Activated B cell treated with CpG ODN at 0.5 μM for 24 hours (primary cell): ENCODE data around the gene FOXRED1. TPM values are rescaled to one million over a fixed set of nuclear protein-coding genes. Genes with fewer than 3 reads are reported as not detected.
A peak's percentile ranks its signal among the peaks of the same experiment; 100 is the strongest.

Experiments
- ATAC-seq: fragments of 200-7000 bp; cut with Tn5 transposase; one replicate; pipeline ENCODE4 v1.10.0; 2021; ENCODE audit warnings: low read depth, mild to moderate bottlenecking, moderate library complexity
- CTCF ChIA-PET: fragments of 350-600 bp; sonication (Branson Sonifier 250); formaldehyde crosslinking; loops from one replicate; lab custom pipeline; 2021; ENCODE audit warnings: antibody characterized with exemption; lab: Charles Lee
- POLR2A ChIA-PET: fragments of 350-600 bp; sonication (Branson Sonifier 250); formaldehyde crosslinking; loops from one replicate; lab custom pipeline; 2021; ENCODE audit warnings: antibody characterized with exemption; lab: Charles Lee
- DNase-seq: peaks from one replicate; pipeline ENCODE4 v3.0.0; 2022
- H3K27ac Mint-ChIP-seq: one replicate; pipeline ENCODE4 v1.8.0; 2020; ENCODE audit warnings: mixed read lengths
- H3K27me3 Mint-ChIP-seq: one replicate; pipeline ENCODE4 v1.8.0; 2021; ENCODE audit warnings: mixed read lengths
- H3K36me3 Mint-ChIP-seq: one replicate; pipeline ENCODE4 v1.8.0; 2021; ENCODE audit warnings: low read depth, mixed read lengths
- H3K4me1 Mint-ChIP-seq: one replicate; pipeline ENCODE4 v1.8.0; 2021; ENCODE audit warnings: mixed read lengths
- H3K4me3 Mint-ChIP-seq: one replicate; pipeline ENCODE4 v1.8.0; 2020; ENCODE audit warnings: mild to moderate bottlenecking, mixed read lengths
- H3K9me3 Mint-ChIP-seq: one replicate; pipeline ENCODE4 v1.8.0; 2020; ENCODE audit warnings: mixed read lengths
- intact Hi-C: fragments of 100-400 bp; cut with micrococcal nuclease; formaldehyde crosslinking; loops from one replicate; pipeline ENCODE4 v1.15.1; 2024
- total RNA-seq: library from RNA; stranded (reverse); gene quantifications from 2 replicates; pipeline ENCODE4 v1.2.3, GENCODE V29; 2022
- TF ChIP-seq, protein P1 (sequence below): fragments of 200-600 bp; IDR thresholded peaks from one replicate; pipeline ENCODE4 v1.8.0; 2022; ENCODE audit warnings: antibody characterized with exemption, mild to moderate bottlenecking

The FOXRED1 gene
- total RNA-seq, 1 donor from 2014 or later: 44.9 TPM

DNA sequence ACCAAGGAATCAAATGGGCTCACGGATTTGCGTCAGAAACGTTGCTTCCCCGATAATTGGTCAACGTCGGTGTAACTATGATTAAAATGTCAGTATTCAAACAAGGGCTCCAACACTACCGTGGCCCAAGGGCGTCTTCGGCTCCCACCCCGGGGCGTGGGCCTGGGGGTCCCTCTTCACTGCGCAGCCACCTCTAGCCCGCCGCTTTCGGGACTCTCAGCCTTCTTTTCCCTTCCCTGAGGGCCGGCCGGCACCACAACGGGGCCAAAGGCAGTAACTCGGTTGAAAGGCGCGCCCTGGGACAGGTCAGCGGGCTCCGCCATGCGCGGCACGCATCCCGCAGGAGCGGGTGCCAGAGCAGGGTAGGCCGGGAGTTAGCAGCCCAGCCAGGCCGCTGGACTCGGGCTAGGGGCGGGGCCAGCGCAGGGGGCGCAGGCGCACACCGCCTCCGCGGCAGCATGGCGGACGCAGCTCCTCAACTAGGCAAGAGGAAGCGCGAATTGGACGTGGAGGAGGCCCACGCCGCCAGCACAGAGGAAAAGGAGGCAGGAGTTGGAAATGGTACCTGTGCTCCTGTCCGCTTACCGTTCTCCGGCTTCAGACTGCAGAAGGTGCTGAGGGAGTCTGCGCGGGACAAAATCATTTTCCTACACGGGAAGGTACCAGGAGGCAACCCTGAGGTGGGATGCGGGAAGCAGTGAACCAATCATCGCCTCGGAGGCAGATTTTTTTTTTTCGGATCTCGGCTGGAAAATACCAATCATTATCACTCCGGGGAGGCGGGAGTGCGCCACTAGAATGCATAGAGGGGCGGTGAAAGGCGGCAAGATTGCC, 34.9 kb downstream of the FOXRED1 start, which contains the start of gene DCPS:
DCPS (plus strand) TSS at position 438 of the 834 bp plus-strand sequence; CDS start at position 459, 21 bp downstream.
- peak within 1 kb of the TSS; percentile 92 for H3K27ac Mint-ChIP-seq
- H3K4me1 Mint-ChIP-seq: peaks cover 38% of the 10 kb centered on the region
- no peaks in the 10 kb centered on the region for H3K27me3 Mint-ChIP-seq
- ChIA-PET POLR2A (interaction anchor here (0.5 to 2.8 kb wide), 13 partner anchors 11 to 711 kb away, joined by 3 to 24 read pairs (median 3); partner anchors contain the start of genes FAM118B, FOXRED1, PUS3 and RPUSD4), CTCF (no interaction called here)
- peaks cover 33% of the 10 kb centered on the region for H3K36me3 Mint-ChIP-seq
- peak within 1 kb of the TSS; percentile 93 for H3K4me3 Mint-ChIP-seq
- H3K9me3 Mint-ChIP-seq: no peaks in the 10 kb centered on the region
- TF ChIP-seq, protein P1, sequence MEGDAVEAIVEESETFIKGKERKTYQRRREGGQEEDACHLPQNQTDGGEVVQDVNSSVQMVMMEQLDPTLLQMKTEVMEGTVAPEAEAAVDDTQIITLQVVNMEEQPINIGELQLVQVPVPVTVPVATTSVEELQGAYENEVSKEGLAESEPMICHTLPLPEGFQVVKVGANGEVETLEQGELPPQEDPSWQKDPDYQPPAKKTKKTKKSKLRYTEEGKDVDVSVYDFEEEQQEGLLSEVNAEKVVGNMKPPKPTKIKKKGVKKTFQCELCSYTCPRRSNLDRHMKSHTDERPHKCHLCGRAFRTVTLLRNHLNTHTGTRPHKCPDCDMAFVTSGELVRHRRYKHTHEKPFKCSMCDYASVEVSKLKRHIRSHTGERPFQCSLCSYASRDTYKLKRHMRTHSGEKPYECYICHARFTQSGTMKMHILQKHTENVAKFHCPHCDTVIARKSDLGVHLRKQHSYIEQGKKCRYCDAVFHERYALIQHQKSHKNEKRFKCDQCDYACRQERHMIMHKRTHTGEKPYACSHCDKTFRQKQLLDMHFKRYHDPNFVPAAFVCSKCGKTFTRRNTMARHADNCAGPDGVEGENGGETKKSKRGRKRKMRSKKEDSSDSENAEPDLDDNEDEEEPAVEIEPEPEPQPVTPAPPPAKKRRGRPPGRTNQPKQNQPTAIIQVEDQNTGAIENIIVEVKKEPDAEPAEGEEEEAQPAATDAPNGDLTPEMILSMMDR: no peak
- DNase-seq (peak; percentile 92), ATAC-seq (peak; percentile 98)
- intact Hi-C loops: loop anchor here (1.0 to 10.0 kb wide), 6 partner anchors 21 to 789 kb away; partner anchors contain the start of genes CDON, FAM118B, FOXRED1 and RPUSD4

DNA sequence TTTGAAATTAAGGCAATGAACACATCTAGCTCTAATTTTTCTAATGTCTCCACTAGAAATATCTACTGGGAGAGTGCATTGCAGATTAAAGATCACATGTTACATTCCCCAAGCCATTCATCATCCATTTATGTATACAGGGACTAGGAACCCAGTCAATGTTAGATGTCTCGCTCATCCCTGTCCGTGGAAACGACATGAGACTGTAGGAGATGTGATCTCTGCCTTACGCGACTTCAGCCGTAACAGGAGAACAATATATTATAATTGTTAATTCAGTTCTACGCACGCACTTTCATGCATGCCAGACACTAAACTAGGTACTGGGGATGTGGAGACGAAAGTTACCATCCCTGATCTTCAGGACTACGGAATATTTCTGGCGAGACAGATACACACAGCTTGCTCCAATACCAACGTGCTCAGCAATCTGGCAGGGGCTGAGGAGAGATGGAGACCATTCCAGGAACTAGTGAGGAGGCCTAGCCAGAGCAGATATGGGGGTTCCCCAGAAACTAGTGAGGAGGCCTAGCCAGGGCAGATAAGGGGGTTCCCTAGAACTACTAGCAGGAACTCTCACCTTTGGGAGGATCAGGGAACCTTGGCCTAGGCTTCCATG, 35.6 kb downstream of the FOXRED1 start:
- ChIA-PET CTCF (no interaction called here), POLR2A (interaction anchor here (0.6 to 2.8 kb wide), 13 partner anchors 11 to 712 kb away, joined by 3 to 24 read pairs (median 5); partner anchors contain the start of genes FAM118B, FOXRED1, PUS3 and RPUSD4)
- Mint-ChIP-seq H3K27ac (peak overlapping the region; percentile 92), H3K9me3 (no peaks in the 10 kb centered on the region), H3K36me3 (peaks cover 34% of the 10 kb centered on the region), H3K4me3 (peak overlapping the region; percentile 93), H3K27me3 (no peaks in the 10 kb centered on the region), H3K4me1 (peaks cover 38% of the 10 kb centered on the region)
- DNase-seq (no peak), ATAC-seq (no peak)
- intact Hi-C loops: loop anchor here (1.0 to 10.0 kb wide), 6 partner anchors 21 to 790 kb away; partner anchors contain the start of genes CDON, FAM118B, FOXRED1 and RPUSD4
- TF ChIP-seq, protein P1: no peak

DNA sequence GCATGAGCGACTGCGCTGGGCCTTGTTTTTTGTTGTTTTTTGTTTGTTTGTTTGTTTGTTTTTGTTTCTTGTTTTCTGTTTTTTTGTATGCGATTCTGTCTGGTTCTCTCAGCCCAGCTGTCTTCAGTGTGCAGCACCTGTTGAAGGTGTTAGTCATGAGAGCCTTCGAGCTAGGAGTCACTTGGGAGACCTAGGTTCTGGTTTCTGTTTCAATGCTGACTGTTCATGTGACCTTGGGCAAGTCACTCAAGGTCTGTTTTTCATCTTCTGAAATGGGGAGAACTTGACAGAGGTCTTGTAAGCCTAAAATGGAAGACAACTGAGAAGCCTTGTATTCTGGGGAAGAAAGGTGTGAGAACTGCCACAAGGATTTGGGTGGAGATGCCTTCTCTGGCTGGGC, 36.7 kb downstream of the FOXRED1 start:
- peak overlapping the region; percentile 67 for H3K27ac Mint-ChIP-seq
- peak; percentile 23 for ATAC-seq
- no peak for DNase-seq
- no peaks in the 10 kb centered on the region for H3K27me3 Mint-ChIP-seq
- ChIA-PET POLR2A (interaction anchor here (0.6 to 2.8 kb wide), 6 partner anchors 10 to 1530 kb away, joined by 3 to 24 read pairs (median 6); partner anchors contain the start of genes FAM118B, RPUSD4 and TIRAP), CTCF (interaction anchor here (0.9 kb wide), 1 partner anchor 175 kb away, joined by 5 read pairs; no protein-coding TSS in a partner anchor)
- TF ChIP-seq, protein P1: no peak
- peak overlapping the region; percentile 71 for H3K4me3 Mint-ChIP-seq
- H3K4me1 Mint-ChIP-seq: peaks cover 46% of the 10 kb centered on the region
- intact Hi-C loops: loop anchor here (5.0 to 10.0 kb wide), 3 partner anchors 52 to 791 kb away; partner anchors contain the start of genes CDON and ST3GAL4
- H3K36me3 Mint-ChIP-seq: peaks cover 41% of the 10 kb centered on the region
- no peaks in the 10 kb centered on the region for H3K9me3 Mint-ChIP-seq

DNA sequence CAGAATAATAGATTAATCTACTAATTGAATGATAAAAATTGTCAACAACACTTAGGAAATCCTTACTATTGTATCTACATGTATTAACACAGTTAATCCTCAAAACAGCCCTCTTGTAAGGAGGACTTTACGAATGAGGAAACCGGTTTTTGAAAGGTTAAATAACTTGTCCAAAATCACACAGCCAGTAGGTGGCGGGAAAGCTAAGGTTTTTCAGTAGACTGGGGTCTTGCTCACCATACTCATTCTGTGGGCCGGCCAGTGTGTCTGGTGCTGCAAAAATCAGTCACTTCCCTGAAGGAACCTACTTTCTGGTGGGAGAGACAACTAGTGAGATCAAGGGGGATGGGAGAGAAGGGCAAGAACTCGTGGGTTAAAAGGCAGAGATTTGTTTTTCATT, 38.8 kb downstream of the FOXRED1 start:
- intact Hi-C loops: loop anchor here (5.0 to 10.0 kb wide), 3 partner anchors 50 to 793 kb away; partner anchors contain the start of genes CDON and ST3GAL4
- ChIA-PET CTCF (interaction anchor here (0.9 kb wide), 1 partner anchor 173 kb away, joined by 5 read pairs; no protein-coding TSS in a partner anchor), POLR2A (no interaction called here)
- Mint-ChIP-seq H3K9me3 (no peaks in the 10 kb centered on the region), H3K27ac (peak overlapping the region; percentile 3), H3K4me1 (peaks cover 53% of the 10 kb centered on the region), H3K36me3 (peaks cover 52% of the 10 kb centered on the region), H3K27me3 (no peaks in the 10 kb centered on the region), H3K4me3 (no peak overlapping the region)
- DNase-seq (no peak), ATAC-seq (no peak)
- TF ChIP-seq, protein P1: no peak
